ENCODE data around the gene PLA2R1.
A peak's percentile ranks its signal among the peaks of the same experiment; 100 is the strongest.
"Not testable (repeated sequence)": the region's sequence is repeated elsewhere in the genome, so short reads cannot be mapped to it uniquely, and the experiment has no call there.

PLA2R1 gene

DNA sequence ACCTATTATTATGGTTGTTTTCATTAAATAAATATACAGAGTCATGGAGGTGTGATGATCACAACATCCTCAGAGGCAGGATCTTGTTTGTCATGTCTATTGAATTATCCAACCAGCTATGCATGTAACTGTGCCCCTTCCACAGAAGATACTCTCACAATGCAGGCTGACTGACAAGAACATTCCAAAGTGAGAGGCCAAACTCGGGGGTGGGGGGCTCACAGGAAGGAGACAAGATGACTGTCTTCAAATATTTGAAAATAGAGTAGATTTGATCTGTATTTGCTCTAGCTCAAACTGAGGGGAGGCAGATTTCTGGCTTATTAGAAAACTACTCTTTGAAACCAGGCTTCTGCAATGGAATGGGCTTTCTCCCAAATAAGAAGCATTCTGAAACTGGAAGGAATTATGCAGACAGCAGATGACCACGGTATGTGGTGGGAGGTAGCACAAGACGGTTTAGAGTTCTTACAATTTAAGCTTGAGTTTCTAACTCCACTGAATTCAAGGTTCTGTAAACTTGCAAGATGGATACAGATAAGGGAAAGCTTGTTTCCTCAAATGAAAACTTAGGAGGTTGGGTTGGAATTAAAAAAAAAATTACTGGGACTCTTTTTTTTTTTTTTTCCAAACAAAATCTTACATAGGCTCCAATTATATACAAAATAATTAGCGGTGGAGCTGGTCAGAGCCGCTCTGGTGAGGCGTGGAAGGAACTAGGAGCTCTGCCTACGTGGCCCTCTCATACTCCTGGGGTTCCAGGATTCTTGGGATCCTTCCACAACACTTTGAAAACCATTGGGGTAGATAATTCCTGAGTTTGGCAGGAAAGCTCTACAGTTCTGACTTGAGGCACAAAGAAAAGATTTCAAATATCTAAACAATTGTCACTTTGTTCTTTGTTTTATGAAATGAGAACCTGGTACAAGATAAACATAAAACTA lies 79.3 kb downstream of the PLA2R1 start:
- DNase-seq (ENCODE audit: low spot score) = no peak

GRCh38 chr2:159982270-159982669 lies 80.1 kb downstream of the PLA2R1 start:
- no peak for DNase-seq (ENCODE audit: low spot score)

- no peak for DNase-seq (ENCODE audit: low spot score)
These were observed 85.8 kb downstream of the PLA2R1 start for GRCh38 chr2:159976527-159977160.

GRCh38 chr2:159973325-159973724 lies 89.1 kb downstream of the PLA2R1 start:
- DNase-seq (ENCODE audit: low spot score) = no peak

GRCh38 chr2:159971365-159972152 lies 90.9 kb downstream of the PLA2R1 start:
- no peak for DNase-seq (ENCODE audit: low spot score)

- not testable (repeated sequence) for DNase-seq (ENCODE audit: low spot score)
These were observed 91.9 kb downstream of the PLA2R1 start for GRCh38 chr2:159970548-159970947.

DNA sequence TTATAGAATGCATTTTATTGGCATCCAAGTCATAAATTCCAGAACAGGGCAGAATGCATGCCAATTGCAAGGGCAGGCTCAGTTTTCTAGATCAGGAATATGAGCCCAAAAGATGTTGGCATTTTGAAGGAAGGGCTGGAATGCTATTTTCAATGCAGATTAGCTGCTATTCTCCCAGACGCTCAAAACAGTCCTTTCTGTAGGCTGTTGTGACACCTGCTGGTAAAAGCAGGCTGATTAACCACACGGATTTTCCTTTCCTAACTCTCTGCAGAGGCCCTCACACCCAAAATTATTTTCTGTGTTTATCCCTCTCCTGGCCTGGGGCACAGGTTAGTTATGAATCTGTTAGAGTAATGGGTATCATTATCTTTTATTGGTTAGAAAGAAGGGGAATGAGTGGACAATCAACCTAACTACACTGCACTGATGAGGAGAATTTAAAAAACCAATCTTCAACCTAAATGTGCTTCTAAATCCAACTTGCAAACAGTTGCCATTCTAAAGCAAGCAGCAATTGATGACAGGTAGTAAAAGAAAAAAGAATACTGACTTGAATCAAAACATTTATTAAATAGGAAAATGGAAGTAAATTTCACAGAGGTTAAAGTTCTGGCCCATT lies 94.0 kb downstream of the PLA2R1 start:
- DNase-seq (ENCODE audit: low spot score) = peak; percentile 5

DNA sequence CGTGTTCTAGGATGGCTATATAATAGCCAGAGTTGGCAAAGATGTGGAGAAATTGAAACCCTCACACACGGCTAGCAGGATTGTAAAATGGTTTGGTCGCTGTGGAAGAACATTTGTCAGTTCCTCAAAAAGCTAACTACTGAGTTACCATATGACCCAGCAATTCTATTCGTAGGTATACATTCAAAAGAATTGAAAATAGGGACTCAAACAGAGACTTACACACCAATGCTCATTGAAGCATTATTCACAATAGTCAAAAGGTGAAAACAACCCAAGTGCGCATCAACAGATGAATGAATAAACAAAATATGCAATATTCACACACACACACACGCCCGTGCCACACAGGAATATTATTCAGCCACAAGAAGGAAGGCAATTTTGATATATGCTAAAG lies 98.7 kb downstream of the PLA2R1 start:
- DNase-seq (ENCODE audit: low spot score) = no peak

DNA sequence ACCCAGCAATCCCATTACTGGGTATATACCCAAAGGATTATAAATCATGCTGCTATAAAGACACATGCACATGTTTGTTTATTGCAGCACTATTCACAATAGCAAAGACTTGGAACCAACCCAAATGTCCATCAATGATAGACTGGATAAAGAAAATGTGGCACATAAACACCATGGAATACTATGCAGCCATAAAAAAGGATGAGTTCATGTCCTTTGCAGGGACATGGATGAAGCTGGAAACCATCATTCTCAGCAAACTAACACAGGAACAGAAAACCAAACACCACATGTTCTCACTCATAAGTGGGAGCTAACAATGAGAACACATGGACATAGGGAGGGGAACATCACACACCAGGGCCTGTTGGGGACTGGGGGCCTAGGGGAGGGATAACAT lies 99.9 kb downstream of the PLA2R1 start:
- not testable (repeated sequence) for DNase-seq (ENCODE audit: low spot score)

DNA sequence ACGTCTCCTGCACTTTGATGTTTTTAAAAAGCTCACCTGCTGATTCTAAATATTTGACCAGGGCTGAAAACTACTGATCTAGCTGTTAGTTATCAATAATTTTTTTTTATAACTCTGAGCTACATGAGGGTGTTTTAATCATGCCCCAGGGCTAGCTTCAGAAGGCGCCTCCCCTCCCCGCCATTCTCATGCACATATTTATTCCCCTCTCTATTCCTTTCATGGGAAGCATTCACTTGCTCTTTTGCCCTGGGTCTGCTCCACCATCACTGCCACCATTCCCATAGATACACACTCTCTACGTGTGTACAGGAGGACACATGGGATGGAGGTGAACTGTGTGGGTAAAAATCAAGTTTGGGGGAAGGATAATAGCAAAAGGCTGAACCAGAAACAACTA lies 101.0 kb downstream of the PLA2R1 start:
- DNase-seq (ENCODE audit: low spot score) = no peak

GRCh38 chr2:159961037-159961436 lies 101.4 kb downstream of the PLA2R1 start:
- DNase-seq (ENCODE audit: low spot score) = no peak

GRCh38 chr2:159960414-159960813 lies 102.0 kb downstream of the PLA2R1 start:
- DNase-seq (ENCODE audit: low spot score) = peak; percentile 5

GRCh38 chr2:159959136-159959535 lies 103.3 kb downstream of the PLA2R1 start:
- no peak for DNase-seq (ENCODE audit: low spot score)

GRCh38 chr2:159953136-159953823 lies 109.1 kb downstream of the PLA2R1 start:
- no peak for DNase-seq (ENCODE audit: low spot score)

GRCh38 chr2:159946326-159946999 lies 116.0 kb downstream of the PLA2R1 start:
- no peak for DNase-seq (ENCODE audit: low spot score)

DNA sequence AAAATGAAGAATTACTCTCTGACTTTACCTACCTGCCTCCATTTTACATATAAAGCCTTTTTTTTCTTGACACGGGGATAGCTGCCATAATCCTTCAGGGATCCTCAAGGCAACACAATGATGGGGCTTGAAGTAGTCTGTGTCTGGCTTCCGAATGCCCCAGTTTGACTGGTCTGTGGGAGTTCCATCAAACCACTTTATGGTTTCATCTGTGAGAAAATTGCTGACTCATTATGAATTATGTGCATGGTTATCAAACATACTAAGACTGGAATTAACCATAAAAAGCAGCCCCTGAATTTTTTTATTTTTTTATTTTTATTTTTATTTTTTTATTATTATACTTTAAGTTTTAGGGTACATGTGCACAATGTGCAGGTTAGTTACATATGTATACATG lies 117.5 kb downstream of the PLA2R1 start:
- DNase-seq (ENCODE audit: low spot score) = no peak

DNA sequence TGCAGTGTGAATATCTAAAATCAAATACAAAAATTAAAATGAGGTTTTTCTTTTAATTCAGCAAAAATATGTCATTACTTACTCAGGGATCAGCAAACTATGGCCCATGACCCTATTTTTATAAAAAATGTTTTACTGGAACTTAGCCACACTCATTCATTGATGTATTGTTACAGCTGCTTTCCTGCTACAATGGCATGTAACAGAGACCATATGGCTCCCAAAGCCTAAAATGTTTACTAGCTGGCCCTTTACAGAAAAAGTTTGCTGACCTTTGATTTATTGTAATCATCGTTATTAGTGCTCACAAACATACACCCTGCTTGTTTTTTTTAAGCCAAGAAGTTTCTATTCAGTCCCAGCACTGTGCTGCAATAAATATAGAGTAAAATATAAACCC lies 120.3 kb downstream of the PLA2R1 start:
- DNase-seq (ENCODE audit: low spot score) = no peak

GRCh38 chr2:159941729-159942128 lies 120.7 kb downstream of the PLA2R1 start:
- DNase-seq (ENCODE audit: low spot score) = no peak

DNA sequence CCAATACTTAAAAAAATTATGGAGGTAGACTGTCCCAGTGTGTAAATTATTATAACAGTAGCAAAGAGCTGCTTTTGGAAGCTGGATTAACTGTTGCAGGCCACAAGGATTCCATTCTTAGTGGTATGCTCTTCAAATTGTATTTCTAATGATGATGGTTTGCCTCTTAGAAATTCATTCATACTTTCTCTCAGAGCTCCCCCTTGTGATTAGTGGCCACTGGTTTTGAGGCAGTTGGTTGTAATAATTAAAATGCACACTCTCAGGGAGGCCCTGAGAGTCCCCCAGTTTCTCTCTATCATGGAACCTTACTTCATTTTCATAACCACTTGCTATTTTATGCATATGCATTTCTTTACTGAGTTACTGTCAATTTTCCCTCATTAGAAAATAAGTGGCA lies 122.5 kb downstream of the PLA2R1 start:
- DNase-seq (ENCODE audit: low spot score) = no peak

DNA sequence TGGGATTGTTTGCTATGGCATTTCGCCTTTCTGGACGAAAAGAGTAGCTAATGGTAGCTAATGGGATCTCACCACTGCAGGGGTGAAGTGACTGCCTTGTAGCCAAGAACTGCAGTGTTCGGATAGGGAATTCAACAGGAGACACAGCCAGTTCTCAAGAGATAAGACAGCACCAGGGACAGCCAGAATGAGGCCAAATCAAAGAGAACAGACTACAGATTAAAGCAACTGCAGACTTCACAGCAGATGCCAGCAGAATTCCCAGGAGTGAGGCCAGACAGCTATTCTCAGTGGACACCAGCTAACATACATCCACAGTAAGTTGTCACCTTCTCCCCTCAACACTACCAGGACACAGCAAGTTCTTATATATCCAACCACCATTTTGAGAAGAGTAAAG lies 124.0 kb downstream of the PLA2R1 start:
- no peak for DNase-seq (ENCODE audit: low spot score)

DNA sequence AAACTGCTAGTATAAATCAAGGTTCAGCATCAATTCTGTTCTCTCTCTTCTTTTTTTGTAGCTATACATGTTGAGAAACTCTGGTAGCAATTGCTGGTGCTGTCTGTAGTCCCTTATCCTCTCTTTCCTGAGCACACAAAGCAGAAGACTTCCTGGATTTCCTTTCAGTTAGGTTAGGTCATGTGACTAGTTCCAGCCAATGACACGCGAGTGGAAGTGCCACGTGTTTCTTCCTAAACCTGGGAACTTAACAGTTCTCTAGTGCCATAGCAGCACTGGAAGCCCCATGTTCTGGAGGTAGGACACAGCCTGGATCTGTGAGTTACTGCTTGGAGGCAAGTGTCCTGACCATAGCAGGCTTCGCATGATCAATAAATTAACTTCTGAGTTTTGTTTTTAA lies 125.9 kb downstream of the PLA2R1 start:
- DNase-seq (ENCODE audit: low spot score) = no peak

Measured in CD4-positive, alpha-beta T cell treated with Interleukin-2 at 100 ng/mL for 4 hours (primary cell).